Measurements from ENCODE around the gene GBX2.
A peak's percentile ranks its signal among the peaks of the same experiment; 100 is the strongest.

GBX2 gene

GRCh38 chr2:236165842-236166795, 2.1 kb downstream of the GBX2 start:
- peak overlapping the region; percentile 52 for H3K4me3 Mint-ChIP-seq
- no peak overlapping the region for H3K27ac Mint-ChIP-seq
- no peaks in the 10 kb centered on the region for H3K9me3 Mint-ChIP-seq (ENCODE audit: low read depth)
- H3K36me3 Mint-ChIP-seq: no peaks in the 10 kb centered on the region
- H3K4me1 Mint-ChIP-seq (ENCODE audit: low read depth): peaks cover 21% of the 10 kb centered on the region
- peaks cover 38% of the 10 kb centered on the region for H3K27me3 Mint-ChIP-seq

- Mint-ChIP-seq H3K4me1 (ENCODE audit: low read depth) (peaks cover 16% of the 10 kb centered on the region), H3K27ac (peak overlapping the region; percentile 54), H3K4me3 (peak overlapping the region; percentile 68), H3K36me3 (no peaks in the 10 kb centered on the region), H3K9me3 (ENCODE audit: low read depth) (no peaks in the 10 kb centered on the region), H3K27me3 (peaks cover 29% of the 10 kb centered on the region)
These were observed 3.0 kb downstream of the GBX2 start for GRCh38 chr2:236164925-236165841.

DNA sequence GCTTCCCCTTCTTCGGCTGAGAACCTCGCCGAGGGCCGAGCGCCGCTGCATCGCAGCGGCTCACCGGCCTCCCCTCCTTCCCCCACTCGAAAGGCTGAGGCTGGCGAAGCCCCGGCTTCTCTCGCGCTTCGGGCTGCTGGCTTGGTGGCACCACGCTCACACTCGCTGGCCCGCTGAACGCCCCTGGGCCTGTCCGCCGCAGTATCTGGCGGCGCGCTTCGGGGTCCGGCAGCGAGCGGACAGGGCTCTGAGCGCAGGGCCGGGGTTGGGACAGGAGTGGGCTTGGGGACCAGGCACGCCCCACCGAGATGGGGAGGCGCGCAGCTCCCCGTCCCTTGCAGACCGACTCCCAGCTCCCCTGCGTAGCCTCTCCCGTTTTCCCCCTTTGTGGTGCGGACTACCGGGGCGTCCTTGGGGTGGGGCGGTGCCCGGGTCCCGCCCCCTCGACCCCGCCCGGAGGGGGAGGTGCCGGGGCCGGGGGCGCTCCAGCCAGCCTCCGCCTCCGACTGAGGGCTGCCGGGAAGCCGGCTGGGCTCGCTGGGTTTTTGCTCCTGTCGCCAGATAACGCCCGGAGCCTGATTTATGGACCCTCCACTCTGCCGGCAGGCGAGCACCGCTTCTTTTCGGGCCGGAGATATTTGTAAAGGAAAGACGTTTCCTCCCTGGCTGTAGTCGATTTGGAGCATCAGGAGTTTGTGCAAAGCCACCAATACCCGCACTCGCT, 3.8 kb downstream of the GBX2 start:
- Mint-ChIP-seq H3K4me1 (ENCODE audit: low read depth) (peaks cover 16% of the 10 kb centered on the region), H3K36me3 (no peaks in the 10 kb centered on the region), H3K4me3 (peak overlapping the region; percentile 68), H3K9me3 (ENCODE audit: low read depth) (no peaks in the 10 kb centered on the region), H3K27ac (peak overlapping the region; percentile 54), H3K27me3 (peaks cover 23% of the 10 kb centered on the region)

DNA sequence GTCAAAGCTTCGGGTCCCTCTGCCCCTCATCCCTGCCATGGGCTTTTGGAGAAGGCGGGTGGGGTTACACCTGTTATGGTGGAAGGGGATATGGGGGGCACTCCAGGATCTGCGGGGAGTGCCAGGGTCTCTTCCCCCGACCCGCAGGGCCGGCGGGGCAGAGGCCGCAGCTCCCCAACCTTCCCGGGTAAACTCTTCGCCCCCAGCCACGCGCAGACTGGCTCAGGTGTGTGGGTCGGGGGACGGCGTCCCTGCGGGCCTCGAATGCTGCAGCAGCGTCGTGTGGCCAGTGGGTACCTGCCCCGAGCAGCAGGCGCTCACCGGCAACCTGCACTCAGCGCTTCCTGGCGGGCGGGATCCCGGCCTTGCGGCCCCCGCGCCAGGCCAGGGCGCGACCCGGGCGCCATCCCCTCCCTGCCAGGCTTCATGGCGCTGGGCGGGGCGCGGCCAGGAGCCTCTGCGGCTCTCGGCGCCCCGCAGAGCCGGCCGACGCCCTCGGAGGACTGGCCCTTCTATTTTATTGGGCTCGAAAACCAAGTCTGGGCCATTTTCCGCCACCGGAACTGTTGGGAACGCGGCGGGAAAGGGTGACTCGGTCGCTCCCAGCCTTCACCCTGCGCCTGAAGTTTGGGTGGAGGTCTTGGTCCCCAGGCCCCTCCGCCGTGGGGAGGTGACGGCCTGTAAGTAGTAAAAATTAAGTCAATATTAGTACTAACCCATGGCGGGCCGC, 4.5 kb downstream of the GBX2 start:
- H3K9me3 Mint-ChIP-seq (ENCODE audit: low read depth): no peaks in the 10 kb centered on the region
- peaks cover 16% of the 10 kb centered on the region for H3K4me1 Mint-ChIP-seq (ENCODE audit: low read depth)
- H3K4me3 Mint-ChIP-seq: no peak overlapping the region
- no peaks in the 10 kb centered on the region for H3K36me3 Mint-ChIP-seq
- no peak overlapping the region for H3K27ac Mint-ChIP-seq
- peaks cover 18% of the 10 kb centered on the region for H3K27me3 Mint-ChIP-seq

DNA sequence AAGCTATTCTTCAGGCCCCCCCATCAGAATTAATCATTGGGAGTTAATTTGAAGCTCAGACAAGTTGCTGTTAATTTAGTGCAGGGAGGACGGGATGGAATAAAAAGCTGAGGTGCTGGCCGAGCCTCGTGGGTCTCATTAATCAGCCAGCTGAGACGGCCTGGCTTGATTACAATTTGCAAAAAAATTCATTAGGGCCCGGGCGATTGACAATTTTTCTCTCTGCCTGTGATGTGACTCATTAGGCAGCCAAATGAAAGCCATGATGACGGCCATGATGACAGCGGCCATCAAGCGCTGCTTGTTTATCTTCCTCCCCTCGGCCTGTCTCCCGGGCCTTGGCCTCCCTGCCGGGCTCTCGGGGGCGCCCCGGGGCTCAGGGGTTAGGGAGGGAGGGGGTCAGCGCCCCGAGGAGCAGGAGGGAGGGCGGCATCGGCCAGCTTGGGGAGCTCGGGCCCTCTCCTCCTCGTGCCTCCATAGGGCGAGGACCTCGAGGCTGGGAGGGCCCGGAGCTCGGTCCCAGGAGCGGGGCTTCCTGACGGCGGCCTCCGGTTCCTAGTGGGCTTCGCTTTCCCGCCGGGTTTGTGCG, 5.2 kb downstream of the GBX2 start:
- Mint-ChIP-seq H3K27me3 (peaks cover 20% of the 10 kb centered on the region), H3K9me3 (ENCODE audit: low read depth) (no peaks in the 10 kb centered on the region), H3K4me3 (no peak overlapping the region), H3K36me3 (no peaks in the 10 kb centered on the region), H3K4me1 (ENCODE audit: low read depth) (peaks cover 16% of the 10 kb centered on the region), H3K27ac (no peak overlapping the region)

- Mint-ChIP-seq H3K36me3 (no peaks in the 10 kb centered on the region), H3K9me3 (ENCODE audit: low read depth) (no peaks in the 10 kb centered on the region), H3K4me1 (ENCODE audit: low read depth) (peaks cover 16% of the 10 kb centered on the region), H3K27me3 (peaks cover 27% of the 10 kb centered on the region), H3K27ac (no peak overlapping the region), H3K4me3 (no peak overlapping the region)
These were observed 5.9 kb downstream of the GBX2 start for GRCh38 chr2:236162031-236162845.

DNA sequence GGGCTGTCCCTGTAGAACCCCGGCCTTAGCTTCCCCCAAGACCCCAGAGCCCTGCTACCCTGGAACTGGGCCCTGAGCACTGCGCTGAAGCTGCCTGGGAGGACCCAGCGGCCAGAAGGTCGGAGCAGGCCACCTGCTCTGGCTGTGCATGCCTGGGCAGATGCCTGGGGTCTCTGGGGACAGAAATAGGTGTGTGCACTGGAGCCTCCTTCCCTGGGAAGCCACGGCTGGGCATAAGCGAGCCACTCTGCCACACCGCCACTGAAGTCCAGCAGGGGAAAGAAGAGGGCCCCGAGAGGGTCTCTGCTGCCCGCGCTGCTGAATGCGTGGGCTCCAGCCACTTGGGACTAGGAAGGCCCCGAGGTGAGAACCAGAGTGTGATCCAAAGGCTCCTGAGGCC, 6.7 kb downstream of the GBX2 start:
- H3K9me3 Mint-ChIP-seq (ENCODE audit: low read depth): no peaks in the 10 kb centered on the region
- peaks cover 12% of the 10 kb centered on the region for H3K4me1 Mint-ChIP-seq (ENCODE audit: low read depth)
- H3K4me3 Mint-ChIP-seq: no peak overlapping the region
- peaks cover 31% of the 10 kb centered on the region for H3K27me3 Mint-ChIP-seq
- no peaks in the 10 kb centered on the region for H3K36me3 Mint-ChIP-seq
- no peak overlapping the region for H3K27ac Mint-ChIP-seq

- Mint-ChIP-seq H3K9me3 (ENCODE audit: low read depth) (no peaks in the 10 kb centered on the region), H3K36me3 (no peaks in the 10 kb centered on the region), H3K4me3 (no peak overlapping the region), H3K4me1 (ENCODE audit: low read depth) (peaks cover 8% of the 10 kb centered on the region), H3K27ac (no peak overlapping the region), H3K27me3 (peaks cover 27% of the 10 kb centered on the region)
These were observed 7.1 kb downstream of the GBX2 start for GRCh38 chr2:236161082-236161462.

- Mint-ChIP-seq H3K27ac (no peak overlapping the region), H3K27me3 (peaks cover 27% of the 10 kb centered on the region), H3K36me3 (no peaks in the 10 kb centered on the region), H3K4me1 (ENCODE audit: low read depth) (peaks cover 8% of the 10 kb centered on the region), H3K4me3 (no peak overlapping the region), H3K9me3 (ENCODE audit: low read depth) (no peaks in the 10 kb centered on the region)
These were observed 7.7 kb downstream of the GBX2 start for GRCh38 chr2:236160366-236161081.

- Mint-ChIP-seq H3K4me3 (no peak overlapping the region), H3K36me3 (no peaks in the 10 kb centered on the region), H3K27me3 (peaks cover 23% of the 10 kb centered on the region), H3K9me3 (ENCODE audit: low read depth) (no peaks in the 10 kb centered on the region), H3K4me1 (ENCODE audit: low read depth) (peaks cover 4% of the 10 kb centered on the region), H3K27ac (no peak overlapping the region)
These were observed 8.4 kb downstream of the GBX2 start for GRCh38 chr2:236159778-236160170.

DNA sequence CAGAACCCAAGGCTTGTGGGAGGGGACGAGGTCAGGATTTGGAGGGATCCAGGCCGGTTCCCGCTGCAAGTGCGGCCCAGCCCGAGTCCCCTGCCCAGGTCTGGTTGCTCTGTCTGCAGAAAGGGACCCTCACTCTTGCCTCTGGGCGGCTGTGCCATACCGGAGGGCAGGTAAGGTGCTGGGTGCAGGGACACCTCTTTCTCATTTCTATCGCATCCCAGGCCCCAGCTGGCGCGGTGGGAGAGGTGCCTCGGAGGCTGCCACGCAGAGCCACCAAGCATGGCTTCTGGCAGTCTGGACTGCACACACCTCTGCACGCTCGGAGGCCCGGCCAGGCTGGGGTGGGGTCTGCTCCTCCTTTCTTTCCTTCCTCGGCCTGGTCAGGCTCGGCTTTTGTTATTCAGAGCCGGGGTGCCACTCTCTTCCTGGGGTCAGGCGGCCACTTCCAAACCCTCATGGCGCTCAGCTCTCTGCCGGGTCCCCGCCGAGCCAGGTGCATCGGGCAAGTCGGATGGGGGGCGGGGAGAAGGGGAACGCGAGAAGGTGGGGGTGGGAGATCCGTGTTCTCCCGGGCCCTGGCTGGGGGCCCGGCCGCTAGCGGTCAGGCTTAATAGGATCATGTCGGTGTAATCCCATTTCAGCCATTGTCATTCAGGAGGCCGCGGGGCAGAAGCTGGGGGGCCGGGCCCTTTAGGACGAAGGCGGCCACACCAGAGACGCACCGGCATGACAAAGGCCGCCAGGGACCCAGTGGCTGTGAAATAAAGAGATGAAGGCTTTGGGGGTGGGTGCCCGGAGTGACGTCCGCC, 9.0 kb downstream of the GBX2 start:
- Mint-ChIP-seq H3K27me3 (peaks cover 27% of the 10 kb centered on the region), H3K36me3 (no peaks in the 10 kb centered on the region), H3K4me3 (no peak overlapping the region), H3K9me3 (ENCODE audit: low read depth) (peaks cover 3% of the 10 kb centered on the region), H3K4me1 (ENCODE audit: low read depth) (peaks cover 2% of the 10 kb centered on the region), H3K27ac (no peak overlapping the region)

DNA sequence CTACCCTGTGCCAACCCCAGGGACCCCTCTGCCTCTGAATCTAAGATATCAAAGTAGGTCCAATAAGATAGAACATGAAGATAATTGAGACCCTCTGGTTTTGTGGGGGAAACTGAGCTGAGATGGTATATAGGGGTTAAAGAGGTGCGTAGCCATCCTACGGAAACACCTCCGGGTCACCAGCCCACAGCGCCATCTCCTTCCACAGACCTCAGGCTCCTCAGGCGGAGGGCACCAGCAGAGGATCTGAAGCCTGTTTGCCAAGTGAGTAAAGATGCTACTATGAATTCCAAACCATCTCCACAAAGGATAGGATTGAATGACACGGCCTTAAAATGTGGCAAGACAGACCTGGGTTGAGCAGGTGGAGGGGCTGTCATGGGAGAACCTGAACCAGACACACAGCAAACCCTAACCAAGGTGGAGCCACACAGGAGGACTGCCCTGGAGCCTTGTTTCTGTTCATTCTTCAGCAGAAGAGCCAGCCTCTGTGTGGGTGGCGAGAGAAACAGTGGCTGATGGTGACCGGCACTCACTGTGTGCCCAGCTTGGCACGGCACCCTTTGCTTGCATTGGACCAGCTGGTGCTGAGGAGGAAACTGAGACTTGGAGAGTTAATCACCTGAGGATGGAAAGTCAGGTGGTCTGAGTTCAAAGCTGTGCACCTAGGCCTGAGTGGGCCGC, 10.2 kb downstream of the GBX2 start:
- Mint-ChIP-seq H3K9me3 (ENCODE audit: low read depth) (peaks cover 11% of the 10 kb centered on the region), H3K27me3 (peaks cover 27% of the 10 kb centered on the region), H3K4me3 (no peak overlapping the region), H3K36me3 (peaks cover 2% of the 10 kb centered on the region), H3K27ac (no peak overlapping the region), H3K4me1 (ENCODE audit: low read depth) (peaks cover 2% of the 10 kb centered on the region)

Data from activated naive CD8-positive, alpha-beta T cell (primary cell).